ENCODE measurements around the gene SNAP91.

DNA sequence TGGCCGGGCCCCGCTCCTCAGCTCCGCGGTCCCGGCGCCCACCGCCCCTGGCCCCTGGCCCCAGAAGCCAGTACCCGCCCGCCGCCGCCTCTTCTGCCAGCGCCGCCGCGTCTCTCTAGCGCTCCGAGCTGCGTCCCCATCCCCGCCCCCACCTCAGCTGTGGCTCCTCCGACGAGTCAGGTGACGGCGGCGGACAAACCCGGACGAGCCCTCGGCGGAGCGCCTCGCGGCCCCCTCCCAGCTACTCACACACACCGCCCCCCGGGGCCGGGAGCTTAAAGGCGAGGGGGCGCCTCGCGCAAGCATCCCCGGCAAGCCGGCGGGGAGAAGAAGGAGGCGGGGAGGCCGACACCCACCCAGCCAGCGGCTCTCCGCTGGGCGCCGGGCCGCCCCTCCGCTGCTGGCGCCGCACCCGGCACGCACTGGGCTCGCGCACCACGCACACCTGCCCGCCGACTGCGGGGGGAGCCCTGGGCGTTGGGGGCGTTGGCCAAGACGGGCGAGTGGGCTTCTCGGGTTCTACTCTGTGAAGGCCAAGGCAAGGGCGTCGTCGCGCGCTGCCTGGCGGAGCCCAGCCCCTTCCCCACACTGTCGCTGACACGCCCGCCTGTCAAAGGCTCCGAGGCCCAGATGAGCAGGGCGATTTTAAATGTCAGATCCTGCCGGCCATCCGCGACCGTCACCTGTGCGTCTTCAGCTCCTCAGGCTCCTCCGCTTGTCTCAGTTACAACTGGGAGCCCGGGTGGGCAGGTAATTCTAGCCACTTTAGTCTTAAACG is at the start of gene SNAP91:
- TF ChIP-seq, protein P1, sequence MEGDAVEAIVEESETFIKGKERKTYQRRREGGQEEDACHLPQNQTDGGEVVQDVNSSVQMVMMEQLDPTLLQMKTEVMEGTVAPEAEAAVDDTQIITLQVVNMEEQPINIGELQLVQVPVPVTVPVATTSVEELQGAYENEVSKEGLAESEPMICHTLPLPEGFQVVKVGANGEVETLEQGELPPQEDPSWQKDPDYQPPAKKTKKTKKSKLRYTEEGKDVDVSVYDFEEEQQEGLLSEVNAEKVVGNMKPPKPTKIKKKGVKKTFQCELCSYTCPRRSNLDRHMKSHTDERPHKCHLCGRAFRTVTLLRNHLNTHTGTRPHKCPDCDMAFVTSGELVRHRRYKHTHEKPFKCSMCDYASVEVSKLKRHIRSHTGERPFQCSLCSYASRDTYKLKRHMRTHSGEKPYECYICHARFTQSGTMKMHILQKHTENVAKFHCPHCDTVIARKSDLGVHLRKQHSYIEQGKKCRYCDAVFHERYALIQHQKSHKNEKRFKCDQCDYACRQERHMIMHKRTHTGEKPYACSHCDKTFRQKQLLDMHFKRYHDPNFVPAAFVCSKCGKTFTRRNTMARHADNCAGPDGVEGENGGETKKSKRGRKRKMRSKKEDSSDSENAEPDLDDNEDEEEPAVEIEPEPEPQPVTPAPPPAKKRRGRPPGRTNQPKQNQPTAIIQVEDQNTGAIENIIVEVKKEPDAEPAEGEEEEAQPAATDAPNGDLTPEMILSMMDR (IDR thresholded peaks at IDR 0.05) = no peak
- TF ChIP-seq, protein P2, sequence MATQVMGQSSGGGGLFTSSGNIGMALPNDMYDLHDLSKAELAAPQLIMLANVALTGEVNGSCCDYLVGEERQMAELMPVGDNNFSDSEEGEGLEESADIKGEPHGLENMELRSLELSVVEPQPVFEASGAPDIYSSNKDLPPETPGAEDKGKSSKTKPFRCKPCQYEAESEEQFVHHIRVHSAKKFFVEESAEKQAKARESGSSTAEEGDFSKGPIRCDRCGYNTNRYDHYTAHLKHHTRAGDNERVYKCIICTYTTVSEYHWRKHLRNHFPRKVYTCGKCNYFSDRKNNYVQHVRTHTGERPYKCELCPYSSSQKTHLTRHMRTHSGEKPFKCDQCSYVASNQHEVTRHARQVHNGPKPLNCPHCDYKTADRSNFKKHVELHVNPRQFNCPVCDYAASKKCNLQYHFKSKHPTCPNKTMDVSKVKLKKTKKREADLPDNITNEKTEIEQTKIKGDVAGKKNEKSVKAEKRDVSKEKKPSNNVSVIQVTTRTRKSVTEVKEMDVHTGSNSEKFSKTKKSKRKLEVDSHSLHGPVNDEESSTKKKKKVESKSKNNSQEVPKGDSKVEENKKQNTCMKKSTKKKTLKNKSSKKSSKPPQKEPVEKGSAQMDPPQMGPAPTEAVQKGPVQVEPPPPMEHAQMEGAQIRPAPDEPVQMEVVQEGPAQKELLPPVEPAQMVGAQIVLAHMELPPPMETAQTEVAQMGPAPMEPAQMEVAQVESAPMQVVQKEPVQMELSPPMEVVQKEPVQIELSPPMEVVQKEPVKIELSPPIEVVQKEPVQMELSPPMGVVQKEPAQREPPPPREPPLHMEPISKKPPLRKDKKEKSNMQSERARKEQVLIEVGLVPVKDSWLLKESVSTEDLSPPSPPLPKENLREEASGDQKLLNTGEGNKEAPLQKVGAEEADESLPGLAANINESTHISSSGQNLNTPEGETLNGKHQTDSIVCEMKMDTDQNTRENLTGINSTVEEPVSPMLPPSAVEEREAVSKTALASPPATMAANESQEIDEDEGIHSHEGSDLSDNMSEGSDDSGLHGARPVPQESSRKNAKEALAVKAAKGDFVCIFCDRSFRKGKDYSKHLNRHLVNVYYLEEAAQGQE (IDR thresholded peaks at IDR 0.05; ENCODE audit: insufficient read depth in 1 of 2, low read depth in 2 of 2, low read length in 1 of 2) = no peak
- TF ChIP-seq POLR2AphosphoS5 (IDR thresholded peaks at IDR 0.05; ENCODE audit: low read depth, low read length) = no peak

Measured in Panc1 (cell line).